ENCODE results near the gene MPI. TPM values are rescaled to one million over a fixed set of nuclear protein-coding genes. Genes with fewer than 3 reads are reported as not detected.

The MPI gene
- total and polyA plus RNA-seq, 4 donors: 16.1 to 38.4 (median 31.9) TPM

- no peaks in the 10 kb centered on the region for H3K9me3 ChIP-seq (ENCODE audit: control insufficient read depth in 4 of 4, low read length in 3 of 4)
- H3K27me3 ChIP-seq (ENCODE audit: control insufficient read depth in 4 of 4, insufficient read depth in 4 of 4, low read length in 3 of 4): no peaks in the 10 kb centered on the region
- no peak for TF ChIP-seq TAF1 (conservative IDR thresholded peaks at IDR 0.05)
- TF ChIP-seq EGR1 (IDR thresholded peaks at IDR 0.05; ENCODE audit: low read depth in 2 of 2): no peak
- no peak for TF ChIP-seq RXRA (IDR thresholded peaks at IDR 0.05)
- TF ChIP-seq, protein P1, sequence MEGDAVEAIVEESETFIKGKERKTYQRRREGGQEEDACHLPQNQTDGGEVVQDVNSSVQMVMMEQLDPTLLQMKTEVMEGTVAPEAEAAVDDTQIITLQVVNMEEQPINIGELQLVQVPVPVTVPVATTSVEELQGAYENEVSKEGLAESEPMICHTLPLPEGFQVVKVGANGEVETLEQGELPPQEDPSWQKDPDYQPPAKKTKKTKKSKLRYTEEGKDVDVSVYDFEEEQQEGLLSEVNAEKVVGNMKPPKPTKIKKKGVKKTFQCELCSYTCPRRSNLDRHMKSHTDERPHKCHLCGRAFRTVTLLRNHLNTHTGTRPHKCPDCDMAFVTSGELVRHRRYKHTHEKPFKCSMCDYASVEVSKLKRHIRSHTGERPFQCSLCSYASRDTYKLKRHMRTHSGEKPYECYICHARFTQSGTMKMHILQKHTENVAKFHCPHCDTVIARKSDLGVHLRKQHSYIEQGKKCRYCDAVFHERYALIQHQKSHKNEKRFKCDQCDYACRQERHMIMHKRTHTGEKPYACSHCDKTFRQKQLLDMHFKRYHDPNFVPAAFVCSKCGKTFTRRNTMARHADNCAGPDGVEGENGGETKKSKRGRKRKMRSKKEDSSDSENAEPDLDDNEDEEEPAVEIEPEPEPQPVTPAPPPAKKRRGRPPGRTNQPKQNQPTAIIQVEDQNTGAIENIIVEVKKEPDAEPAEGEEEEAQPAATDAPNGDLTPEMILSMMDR (IDR thresholded peaks at IDR 0.05; ENCODE audit: low read depth, low read length, missing input control): peak; percentile 91
- TF ChIP-seq FOXA2 (IDR thresholded peaks at IDR 0.05): no peak
- no peak for TF ChIP-seq SP1 (IDR thresholded peaks at IDR 0.05)
- TF ChIP-seq JUND (IDR thresholded peaks at IDR 0.05): no peak
- TF ChIP-seq RAD21 (IDR thresholded peaks at IDR 0.05): peak; percentile 79 to 83
- TF ChIP-seq MAX (IDR thresholded peaks at IDR 0.05): no peak
- TF ChIP-seq REST (IDR thresholded peaks at IDR 0.05): no peak
- TF ChIP-seq HNF4A (conservative IDR thresholded peaks at IDR 0.05): peak in 1 of 2 donors; percentile 6
- TF ChIP-seq YY1 (IDR thresholded peaks at IDR 0.05): no peak
- TF ChIP-seq, protein P2, sequence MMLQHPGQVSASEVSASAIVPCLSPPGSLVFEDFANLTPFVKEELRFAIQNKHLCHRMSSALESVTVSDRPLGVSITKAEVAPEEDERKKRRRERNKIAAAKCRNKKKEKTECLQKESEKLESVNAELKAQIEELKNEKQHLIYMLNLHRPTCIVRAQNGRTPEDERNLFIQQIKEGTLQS (IDR thresholded peaks at IDR 0.05): no peak
- TF ChIP-seq GABPA (IDR thresholded peaks at IDR 0.05 in 1 of 2, conservative IDR thresholded peaks at IDR 0.05 in 1 of 2): no peak
- peaks cover 0 to 42% (median 18%) of the 10 kb centered on the region in 4 donors for H3K36me3 ChIP-seq (ENCODE audit: control insufficient read depth in 4 of 4, insufficient read depth in 3 of 4, low read depth in 1 of 4, low read length in 3 of 4)
- H3K27ac ChIP-seq (ENCODE audit: low read depth in 1 of 2, low read length in 2 of 2): no peak overlapping the region
- 17% methylated on average over 5 of the region's 5 CpGs for WGBS
- no peak overlapping the region for H3K9ac ChIP-seq (ENCODE audit: low read depth in 1 of 2, low read length in 2 of 2)
- peaks cover 3 to 16% (median 13%) of the 10 kb centered on the region in 4 donors for H3K4me1 ChIP-seq (ENCODE audit: control insufficient read depth in 4 of 4, insufficient read depth in 4 of 4, low read length in 3 of 4)
- DNase-seq (ENCODE audit: low spot score): peak; percentile 64
- H3K4me3 ChIP-seq (ENCODE audit: low read depth in 1 of 3, low read length in 3 of 3): no peak overlapping the region
Observed at GRCh38 chr15:74901612-74902063, 11.8 kb downstream of the MPI start.

GRCh38 chr15:74902295-74903075, 12.6 kb downstream of the MPI start:
- no peak overlapping the region for H3K27ac ChIP-seq (ENCODE audit: low read depth in 1 of 2, low read length in 2 of 2)
- H3K9ac ChIP-seq (ENCODE audit: low read depth in 1 of 2, low read length in 2 of 2): no peak overlapping the region
- 90% methylated on average over 4 of the region's 4 CpGs for WGBS
- DNase-seq (ENCODE audit: low spot score): no peak
- peaks cover 0 to 35% (median 18%) of the 10 kb centered on the region in 4 donors for H3K36me3 ChIP-seq (ENCODE audit: control insufficient read depth in 4 of 4, insufficient read depth in 3 of 4, low read depth in 1 of 4, low read length in 3 of 4)
- no peaks in the 10 kb centered on the region for H3K27me3 ChIP-seq (ENCODE audit: control insufficient read depth in 4 of 4, insufficient read depth in 4 of 4, low read length in 3 of 4)
- H3K9me3 ChIP-seq (ENCODE audit: control insufficient read depth in 4 of 4, low read length in 3 of 4): no peaks in the 10 kb centered on the region
- H3K4me3 ChIP-seq (ENCODE audit: low read depth in 1 of 3, low read length in 3 of 3): no peak overlapping the region
- H3K4me1 ChIP-seq (ENCODE audit: control insufficient read depth in 4 of 4, insufficient read depth in 4 of 4, low read length in 3 of 4): peaks cover 3 to 21% (median 18%) of the 10 kb centered on the region in 4 donors
- TF ChIP-seq EGR1 (IDR thresholded peaks at IDR 0.05; ENCODE audit: low read depth in 2 of 2) (no peak), RAD21 (IDR thresholded peaks at IDR 0.05) (no peak), FOXA2 (IDR thresholded peaks at IDR 0.05) (no peak), MAX (IDR thresholded peaks at IDR 0.05) (no peak), JUND (IDR thresholded peaks at IDR 0.05) (no peak), FOXA1 (IDR thresholded peaks at IDR 0.05) (no peak), YY1 (IDR thresholded peaks at IDR 0.05) (no peak), REST (IDR thresholded peaks at IDR 0.05) (no peak), HNF4A (conservative IDR thresholded peaks at IDR 0.05) (no peak), TAF1 (conservative IDR thresholded peaks at IDR 0.05) (no peak), HNF4G (IDR thresholded peaks at IDR 0.05) (no peak), RXRA (IDR thresholded peaks at IDR 0.05) (no peak)
- TF ChIP-seq, protein P1 (IDR thresholded peaks at IDR 0.05; ENCODE audit: low read depth, low read length, missing input control): no peak

Data from liver (tissue), 9 donors.